ENCODE results near the gene RHEBL1. TPM values are rescaled to one million over a fixed set of nuclear protein-coding genes. Genes with fewer than 3 reads are reported as not detected.

Gene RHEBL1
- total and polyA plus RNA-seq, 2 of the 8 experiments (the other 6 are each of a cell fraction or from before 2014, with no cell fraction given): 7.5 to 9.4 TPM

- no peak for TF ChIP-seq CHD7 (IDR thresholded peaks at IDR 0.05; ENCODE audit: insufficient replicate concordance, low read length)
- TF ChIP-seq GABPA (IDR thresholded peaks at IDR 0.05; ENCODE audit: borderline replicate concordance, insufficient read depth, low read length): no peak
- no peak for TF ChIP-seq TAF1 (IDR thresholded peaks at IDR 0.05; ENCODE audit: low read depth, low read length)
- no peak for TF ChIP-seq POLR2A (IDR thresholded peaks at IDR 0.05; ENCODE audit: control extremely low read depth in 1 of 2, low read depth in 2 of 2, low read length in 2 of 2)
- TF ChIP-seq SIRT6 (IDR thresholded peaks at IDR 0.05; ENCODE audit: low read length): no peak
- no peak for TF ChIP-seq CBX8 (IDR thresholded peaks at IDR 0.05; ENCODE audit: borderline replicate concordance, low read depth, low read length)
These were observed 54.6 kb downstream of the RHEBL1 start (continued) for GRCh38 chr12:49015196-49015595.

Data from H1 (cell line).